Neutrophil (primary cell): Measurements from ENCODE around the gene MEIOB.

Experiments
- H3K27ac ChIP-seq: fragments of 200-600 bp; sonication (generic); 2 replicates; pipeline ENCODE4 v1.5.1; 2016; ENCODE audit warnings: mild to moderate bottlenecking, moderate library complexity
- H3K27me3 ChIP-seq: fragments of 200-600 bp; sonication (generic); 2 replicates; pipeline ENCODE4 v1.6.0; 2016; ENCODE audit warnings: mild to moderate bottlenecking
- H3K36me3 ChIP-seq: fragments of 200-600 bp; sonication (generic); 2 replicates; pipeline ENCODE4 v1.5.1; 2017
- H3K4me1 ChIP-seq, 2 experiments: fragments of 200-600 bp in 1 of 2; sonication (generic) in 1 of 2; 1 replicate in 1 of 2; 2 replicates in 1 of 2; pipeline versions ENCODE4 v1.5.1 to v1.6.1; 2013 to 2016; ENCODE audit warnings: low read depth in 1 of 2, low read length in 1 of 2, mild to moderate bottlenecking in 1 of 2, moderate library complexity in 1 of 2; ENCODE audit not compliant: control insufficient read depth in 1 of 2, insufficient read depth in 1 of 2
- H3K4me3 ChIP-seq, 2 experiments: fragments of 200-600 bp in 1 of 2; sonication (generic) in 1 of 2; 1 replicate in 1 of 2; 2 replicates in 1 of 2; pipeline ENCODE4 v1.5.1; 2013 to 2016; ENCODE audit warnings: low read depth in 1 of 2, low read length in 1 of 2, mild to moderate bottlenecking in 1 of 2, moderate library complexity in 1 of 2
- H3K9me3 ChIP-seq: fragments of 200-600 bp; sonication (generic); 2 replicates; pipeline ENCODE4 v1.5.1; 2016
- TF ChIP-seq, protein P1 (sequence below): fragments of 200-600 bp; sonication (generic); IDR thresholded peaks from 2 replicates; pipeline ENCODE4 v1.5.1; 2016; ENCODE audit warnings: antibody characterized with exemption

The MEIOB gene

DNA sequence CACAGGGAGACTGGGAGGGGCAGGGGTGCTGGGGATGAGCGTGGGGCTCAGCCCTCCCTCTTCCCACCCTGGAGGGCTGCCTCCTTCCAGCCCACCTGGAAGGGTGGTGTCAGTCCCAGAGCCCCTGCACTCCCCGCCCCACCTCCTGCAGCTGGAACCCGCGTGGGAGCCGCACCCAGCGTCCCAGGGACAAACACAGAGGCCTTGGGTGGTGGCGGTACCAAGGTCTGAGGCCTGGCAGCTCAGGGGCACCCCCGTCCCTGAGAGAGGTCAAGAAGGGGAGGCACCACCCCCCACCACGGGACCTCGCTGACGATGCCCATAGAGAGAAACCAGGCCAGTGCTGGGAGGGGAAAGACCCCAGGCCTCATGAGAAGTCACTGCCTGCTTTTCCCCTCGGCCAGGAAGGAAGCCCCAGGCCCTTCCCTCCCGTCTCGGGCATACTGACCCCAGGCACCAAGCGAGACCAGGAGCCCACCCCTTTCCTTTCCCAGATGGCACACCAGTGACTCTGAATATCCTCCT lies 42.2 kb upstream of the MEIOB start:
- Histone ChIP-seq H3K36me3 (no peaks in the 10 kb centered on the region), H3K4me1 (no peaks in the 10 kb centered on the region), H3K9me3 (no peaks in the 10 kb centered on the region), H3K27ac (no peak overlapping the region), H3K27me3 (peaks cover 69% of the 10 kb centered on the region), H3K4me3 (no peak overlapping the region)
- TF ChIP-seq, protein P1, sequence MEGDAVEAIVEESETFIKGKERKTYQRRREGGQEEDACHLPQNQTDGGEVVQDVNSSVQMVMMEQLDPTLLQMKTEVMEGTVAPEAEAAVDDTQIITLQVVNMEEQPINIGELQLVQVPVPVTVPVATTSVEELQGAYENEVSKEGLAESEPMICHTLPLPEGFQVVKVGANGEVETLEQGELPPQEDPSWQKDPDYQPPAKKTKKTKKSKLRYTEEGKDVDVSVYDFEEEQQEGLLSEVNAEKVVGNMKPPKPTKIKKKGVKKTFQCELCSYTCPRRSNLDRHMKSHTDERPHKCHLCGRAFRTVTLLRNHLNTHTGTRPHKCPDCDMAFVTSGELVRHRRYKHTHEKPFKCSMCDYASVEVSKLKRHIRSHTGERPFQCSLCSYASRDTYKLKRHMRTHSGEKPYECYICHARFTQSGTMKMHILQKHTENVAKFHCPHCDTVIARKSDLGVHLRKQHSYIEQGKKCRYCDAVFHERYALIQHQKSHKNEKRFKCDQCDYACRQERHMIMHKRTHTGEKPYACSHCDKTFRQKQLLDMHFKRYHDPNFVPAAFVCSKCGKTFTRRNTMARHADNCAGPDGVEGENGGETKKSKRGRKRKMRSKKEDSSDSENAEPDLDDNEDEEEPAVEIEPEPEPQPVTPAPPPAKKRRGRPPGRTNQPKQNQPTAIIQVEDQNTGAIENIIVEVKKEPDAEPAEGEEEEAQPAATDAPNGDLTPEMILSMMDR = no peak

DNA sequence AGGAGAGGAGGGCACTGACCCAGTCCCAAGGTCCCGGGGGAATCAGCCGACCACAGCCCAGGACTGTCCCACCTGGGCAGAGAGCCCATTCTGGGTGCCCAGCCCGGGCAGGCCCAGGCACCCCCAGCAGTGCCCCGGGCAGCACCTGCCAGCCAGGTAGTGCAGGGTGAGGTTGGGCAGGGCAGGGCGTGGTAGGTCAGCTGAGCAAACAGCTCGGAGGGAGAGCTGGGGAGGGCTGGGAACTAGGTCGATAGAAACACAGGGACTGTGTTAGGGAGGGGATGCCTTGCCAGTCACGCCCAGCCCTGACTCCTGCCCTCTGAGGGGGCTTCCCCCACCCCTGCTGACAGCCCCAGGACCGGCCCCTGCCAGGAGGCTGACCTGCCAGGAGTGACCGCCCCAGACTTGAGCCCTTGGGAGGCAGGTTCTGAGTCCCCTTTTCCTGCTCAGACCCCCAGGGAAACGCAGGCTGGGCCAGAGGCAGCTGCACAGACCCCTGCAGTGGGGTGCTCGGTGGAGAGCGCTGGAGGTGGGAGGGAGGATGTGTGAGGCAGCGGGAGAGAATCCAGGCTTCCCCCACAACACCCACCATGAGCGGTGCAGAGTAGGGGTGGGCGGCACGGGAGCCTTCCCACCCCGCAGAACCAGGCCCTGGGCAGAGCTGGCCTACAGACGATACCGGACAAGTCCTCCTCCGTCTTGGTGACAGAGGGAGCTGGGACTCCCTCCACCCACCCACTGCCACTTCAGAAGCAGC lies 41.5 kb upstream of the MEIOB start:
- H3K4me1 ChIP-seq = no peaks in the 10 kb centered on the region
- TF ChIP-seq, protein P1 = no peak
- no peaks in the 10 kb centered on the region for H3K9me3 ChIP-seq
- H3K27ac ChIP-seq = no peak overlapping the region
- no peaks in the 10 kb centered on the region for H3K36me3 ChIP-seq
- no peak overlapping the region for H3K4me3 ChIP-seq
- H3K27me3 ChIP-seq = peaks cover 69% of the 10 kb centered on the region

DNA sequence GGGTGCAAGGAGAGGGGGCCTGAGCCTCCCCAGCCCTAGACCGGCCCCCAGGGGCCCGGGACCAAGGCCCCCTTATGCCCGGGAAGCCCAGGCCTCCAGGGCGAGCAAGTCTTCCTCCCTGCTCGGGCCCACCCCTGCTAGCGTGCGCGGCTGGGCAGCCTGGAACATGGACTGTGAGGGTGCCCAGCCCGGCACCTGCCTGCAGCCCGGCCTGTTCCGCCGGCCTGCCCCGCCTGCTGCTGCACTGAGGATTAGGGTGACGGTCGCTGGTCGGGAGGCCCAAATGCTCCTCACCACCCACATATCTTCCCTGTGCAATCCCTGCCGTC lies 40.2 kb upstream of the MEIOB start:
- TF ChIP-seq, protein P1 = no peak
- peaks cover 69% of the 10 kb centered on the region for H3K27me3 ChIP-seq
- no peaks in the 10 kb centered on the region for H3K4me1 ChIP-seq
- no peak overlapping the region for H3K4me3 ChIP-seq
- no peaks in the 10 kb centered on the region for H3K9me3 ChIP-seq
- H3K36me3 ChIP-seq = no peaks in the 10 kb centered on the region
- H3K27ac ChIP-seq = no peak overlapping the region

DNA sequence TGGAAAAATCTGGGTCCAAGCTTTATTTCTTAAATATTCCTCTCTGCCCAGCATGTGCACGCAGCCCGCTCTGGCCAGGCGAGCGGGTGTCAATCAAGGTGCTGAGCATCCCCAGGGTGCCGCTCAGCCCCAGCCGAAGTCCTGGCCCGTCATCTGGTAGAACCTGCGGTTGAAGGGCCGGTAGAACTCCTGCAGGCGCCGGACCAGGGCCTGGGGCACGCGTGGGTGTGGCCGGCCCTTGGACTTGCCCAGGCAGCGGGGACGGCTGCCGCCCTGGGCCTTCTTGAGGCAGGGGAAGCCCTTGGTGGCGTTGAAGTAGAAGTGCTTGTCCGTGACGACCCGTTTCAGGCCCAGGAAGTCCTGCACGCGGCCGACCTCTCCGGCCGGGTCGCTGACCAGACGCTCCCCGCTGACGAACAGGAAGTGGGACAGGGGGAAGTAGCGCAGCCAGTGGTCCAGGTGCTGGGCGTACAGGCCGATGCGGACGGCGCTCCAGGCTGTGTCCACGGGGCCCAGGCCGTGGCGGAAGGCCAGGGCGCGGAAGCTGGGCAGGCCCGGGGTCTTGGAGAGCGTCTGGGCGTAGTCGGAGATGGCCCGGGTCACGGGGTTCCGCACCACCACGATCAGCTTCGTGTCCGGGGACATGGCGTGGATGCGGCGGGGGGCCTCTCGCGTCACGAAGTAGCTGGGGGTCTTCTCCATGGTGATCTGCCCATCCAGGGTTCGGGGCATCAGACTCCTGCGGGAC lies 39.7 kb upstream of the MEIOB start:
- Histone ChIP-seq H3K36me3 (no peaks in the 10 kb centered on the region), H3K27ac (no peak overlapping the region), H3K27me3 (peaks cover 69% of the 10 kb centered on the region), H3K4me3 (no peak overlapping the region), H3K9me3 (no peaks in the 10 kb centered on the region), H3K4me1 (no peaks in the 10 kb centered on the region)
- TF ChIP-seq, protein P1 = no peak

DNA sequence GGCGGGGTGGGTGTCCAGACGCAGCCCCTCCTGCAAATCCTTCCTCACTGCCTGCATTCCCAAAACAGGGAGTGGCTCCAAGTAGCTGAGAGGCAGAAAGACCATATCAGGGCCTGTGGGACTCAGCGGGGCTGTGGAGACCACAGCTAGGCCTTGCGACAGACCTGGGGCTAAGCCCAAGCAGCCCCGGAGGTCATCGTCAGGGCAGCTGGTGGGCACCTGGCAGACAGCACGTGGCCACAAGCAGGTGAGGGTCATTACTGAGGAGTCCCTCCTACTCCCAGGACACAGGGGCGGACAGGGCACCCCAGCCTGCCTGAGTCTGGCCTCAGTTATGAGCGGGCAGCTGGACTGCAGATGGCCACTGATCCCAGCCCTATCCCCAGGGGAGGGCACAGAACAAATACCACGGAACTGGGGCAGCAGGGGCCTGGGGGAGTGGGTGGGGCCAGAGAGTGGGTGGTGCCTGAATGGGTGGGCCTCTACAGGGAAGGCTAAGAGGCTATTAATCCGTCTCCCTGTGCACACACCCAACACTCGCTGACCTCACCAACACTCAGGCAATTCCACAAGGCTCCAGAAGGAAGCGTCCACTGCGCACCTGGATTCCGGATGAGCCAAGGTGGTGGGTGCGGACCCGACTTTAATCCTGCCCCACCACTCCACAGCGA lies 37.7 kb upstream of the MEIOB start:
- H3K27ac ChIP-seq = no peak overlapping the region
- TF ChIP-seq, protein P1 = no peak
- peaks cover 69% of the 10 kb centered on the region for H3K27me3 ChIP-seq
- no peaks in the 10 kb centered on the region for H3K9me3 ChIP-seq
- no peaks in the 10 kb centered on the region for H3K36me3 ChIP-seq
- H3K4me1 ChIP-seq = no peaks in the 10 kb centered on the region
- H3K4me3 ChIP-seq = no peak overlapping the region
